ENCODE measurements around the gene P4HA2. TPM values are rescaled to one million over a fixed set of nuclear protein-coding genes. Genes with fewer than 3 reads are reported as not detected.

The P4HA2 gene
- total RNA-seq, 2 donors from 2014 or later = 15.1 to 19.6 TPM

DNA sequence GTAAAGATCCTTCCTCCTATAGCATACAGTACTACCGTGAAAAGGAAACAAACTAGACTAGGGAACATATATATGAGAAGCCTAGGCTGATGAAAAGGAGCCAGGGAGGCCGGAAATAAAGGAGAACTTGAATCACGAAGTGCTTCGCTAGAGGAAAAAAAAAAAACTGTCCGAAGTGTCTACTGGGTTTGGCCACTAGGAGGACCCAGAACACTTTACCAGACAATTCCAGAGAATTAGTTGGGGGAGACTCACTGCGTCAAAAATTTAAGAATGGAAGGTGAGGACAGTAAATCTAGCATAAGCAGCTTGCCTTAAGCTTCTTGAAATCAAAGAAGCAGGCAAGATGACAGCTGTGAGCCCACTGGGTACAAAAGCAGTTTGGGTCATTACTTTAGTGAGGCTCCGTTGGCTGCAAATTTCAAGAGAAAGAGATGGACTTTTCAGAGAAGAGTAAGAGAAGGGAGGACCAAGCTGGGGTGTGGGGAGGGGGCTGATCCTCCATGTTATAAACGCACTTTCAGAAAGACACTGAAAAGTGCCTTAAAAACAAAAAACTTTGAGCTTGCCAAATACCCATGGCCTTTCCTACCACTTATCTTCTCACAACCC lies 47.4 kb downstream of the P4HA2 start:
- no peaks in the 10 kb centered on the region for H3K9me3 Mint-ChIP-seq
- Histone ChIP-seq H3K27me3 (ENCODE audit: control insufficient read depth, insufficient read depth, low read length, poor library complexity, severe bottlenecking) (no peaks in the 10 kb centered on the region), H3K27ac (ENCODE audit: low read depth, low read length) (no peak overlapping the region), H3K9me3 (ENCODE audit: control insufficient read depth, low read length) (no peaks in the 10 kb centered on the region), H3K4me3 (ENCODE audit: low read length) (no peak overlapping the region), H3K4me1 (ENCODE audit: control insufficient read depth, insufficient read depth, low read length) (no peaks in the 10 kb centered on the region), H3K9ac (ENCODE audit: extremely low read depth, low read length, poor library complexity, severe bottlenecking) (no peak overlapping the region), H3K36me3 (ENCODE audit: control insufficient read depth, insufficient read depth, low read length) (no peaks in the 10 kb centered on the region)
- no peaks in the 10 kb centered on the region for H3K36me3 Mint-ChIP-seq (ENCODE audit: low read depth)
- no peak overlapping the region for H3K27ac Mint-ChIP-seq
- TF ChIP-seq CTCF (conservative IDR thresholded peaks at IDR 0.05) = peak; percentile 83
- H3K4me3 Mint-ChIP-seq = no peak overlapping the region
- DNase-seq = peak; percentile 67
- peaks cover 1% of the 10 kb centered on the region for H3K27me3 Mint-ChIP-seq (ENCODE audit: insufficient read depth)
- 50 to 60% methylated on average over 2 to 8 of the region's 8 CpGs for WGBS, 2 experiments (ENCODE audit: insufficient coverage in 1 of 2, insufficient read length in 1 of 2)
- no peaks in the 10 kb centered on the region for H3K4me1 Mint-ChIP-seq

DNA sequence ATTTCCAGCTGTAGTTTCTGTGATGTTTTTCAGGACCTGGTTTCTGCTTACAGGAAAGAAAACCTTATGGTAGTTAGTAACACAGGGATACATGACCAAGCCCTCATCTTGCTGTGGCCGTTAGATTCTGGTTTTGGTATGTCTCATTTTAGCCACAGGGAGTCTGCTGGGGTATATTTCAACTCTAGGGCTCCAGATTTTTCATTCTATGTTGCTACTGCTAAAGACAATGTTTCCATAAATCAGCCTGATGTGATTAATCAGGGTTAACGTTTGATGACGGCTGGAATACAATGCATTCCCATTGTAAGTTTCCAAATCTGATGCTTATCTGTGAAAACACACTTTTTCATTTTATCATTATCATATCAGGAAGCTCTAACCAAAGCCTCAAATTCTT lies 48.2 kb downstream of the P4HA2 start:
- H3K27ac ChIP-seq (ENCODE audit: low read depth, low read length) = no peak overlapping the region
- no peaks in the 10 kb centered on the region for H3K36me3 ChIP-seq (ENCODE audit: control insufficient read depth, insufficient read depth, low read length)
- Mint-ChIP-seq H3K27ac (no peak overlapping the region), H3K4me1 (no peaks in the 10 kb centered on the region), H3K36me3 (ENCODE audit: low read depth) (no peaks in the 10 kb centered on the region), H3K4me3 (no peak overlapping the region), H3K9me3 (no peaks in the 10 kb centered on the region), H3K27me3 (ENCODE audit: insufficient read depth) (peaks cover 1% of the 10 kb centered on the region)
- H3K4me1 ChIP-seq (ENCODE audit: control insufficient read depth, insufficient read depth, low read length) = no peaks in the 10 kb centered on the region
- no peak for TF ChIP-seq CTCF (conservative IDR thresholded peaks at IDR 0.05)
- DNase-seq = no peak
- no peaks in the 10 kb centered on the region for H3K27me3 ChIP-seq (ENCODE audit: control insufficient read depth, insufficient read depth, low read length, poor library complexity, severe bottlenecking)
- H3K9me3 ChIP-seq (ENCODE audit: control insufficient read depth, low read length) = no peaks in the 10 kb centered on the region
- WGBS, 2 experiments (ENCODE audit: insufficient coverage in 1 of 2, insufficient read length in 1 of 2) = 83 to 92% methylated on average over 3 of the region's 3 CpGs
- no peak overlapping the region for H3K4me3 ChIP-seq (ENCODE audit: low read length)
- H3K9ac ChIP-seq (ENCODE audit: extremely low read depth, low read length, poor library complexity, severe bottlenecking) = no peak overlapping the region

DNA sequence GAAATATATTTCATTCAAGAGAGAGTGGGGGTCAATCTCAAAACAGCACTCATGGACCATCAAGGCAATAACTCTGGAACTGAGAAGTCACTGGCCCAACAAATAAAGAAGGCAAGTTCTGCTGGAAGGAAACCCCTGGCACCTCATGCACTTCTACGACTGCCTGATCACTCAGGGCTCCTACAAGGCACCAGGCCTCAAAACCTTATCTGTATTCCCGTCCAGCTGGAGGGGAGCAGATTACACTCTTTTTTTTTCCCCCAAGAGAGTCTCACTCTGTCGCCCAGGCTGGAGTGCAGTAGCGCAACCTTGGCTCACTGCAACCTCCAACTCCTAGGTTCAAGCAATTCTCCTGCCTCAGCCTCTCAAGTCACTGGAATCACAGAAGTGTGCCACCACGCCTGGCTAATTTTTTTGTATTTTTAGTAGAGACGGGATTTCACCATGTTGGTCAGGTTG lies 49.9 kb downstream of the P4HA2 start:
- Histone ChIP-seq H3K9me3 (ENCODE audit: control insufficient read depth, low read length) (no peaks in the 10 kb centered on the region), H3K4me1 (ENCODE audit: control insufficient read depth, insufficient read depth, low read length) (no peaks in the 10 kb centered on the region), H3K4me3 (ENCODE audit: low read length) (no peak overlapping the region), H3K9ac (ENCODE audit: extremely low read depth, low read length, poor library complexity, severe bottlenecking) (no peak overlapping the region), H3K36me3 (ENCODE audit: control insufficient read depth, insufficient read depth, low read length) (no peaks in the 10 kb centered on the region), H3K27ac (ENCODE audit: low read depth, low read length) (no peak overlapping the region), H3K27me3 (ENCODE audit: control insufficient read depth, insufficient read depth, low read length, poor library complexity, severe bottlenecking) (no peaks in the 10 kb centered on the region)
- DNase-seq = no peak
- no peak overlapping the region for H3K27ac Mint-ChIP-seq
- no peaks in the 10 kb centered on the region for H3K4me1 Mint-ChIP-seq
- H3K9me3 Mint-ChIP-seq = no peaks in the 10 kb centered on the region
- no peak overlapping the region for H3K4me3 Mint-ChIP-seq
- no peak for TF ChIP-seq CTCF (conservative IDR thresholded peaks at IDR 0.05)
- 87 to 93% methylated on average over 6 of the region's 6 CpGs for WGBS, 2 experiments (ENCODE audit: insufficient coverage in 1 of 2, insufficient read length in 1 of 2)
- H3K27me3 Mint-ChIP-seq (ENCODE audit: insufficient read depth) = peaks cover 1% of the 10 kb centered on the region
- H3K36me3 Mint-ChIP-seq (ENCODE audit: low read depth) = no peaks in the 10 kb centered on the region

All from endodermal cell (in vitro differentiated cells).